Mesendoderm (in vitro differentiated cells): ENCODE measurements around the gene SUFU.

Experiments
- DNase-seq: peaks from one replicate; pipeline ENCODE4 v3.0.0; 2013
- H2AK5ac ChIP-seq: 2 replicates; pipeline ENCODE4 v1.6.1; 2013; ENCODE audit warnings: low read length, inconsistent platforms
- H2BK120ac ChIP-seq: 2 replicates; pipeline ENCODE4 v1.6.1; 2013; ENCODE audit warnings: low read depth, mild to moderate bottlenecking, low read length, moderate library complexity, mixed read lengths
- H2BK15ac ChIP-seq: replicated peaks from 2 replicates; pipeline ENCODE4 v1.6.1; 2013; ENCODE audit warnings: low read depth, mild to moderate bottlenecking, moderate library complexity
- H2BK5ac ChIP-seq: 2 replicates; pipeline ENCODE4 v1.6.1; 2013; ENCODE audit warnings: low read length, inconsistent platforms
- H3K18ac ChIP-seq: 2 replicates; pipeline ENCODE4 v1.6.1; 2013; ENCODE audit warnings: mild to moderate bottlenecking, low read length, mixed read lengths
- H3K23ac ChIP-seq: one replicate; pipeline ENCODE4 v1.6.1; 2013; ENCODE audit warnings: low read length
- H3K27ac ChIP-seq: 2 replicates; pipeline ENCODE4 v1.5.1; 2013; ENCODE audit warnings: low read depth, mild to moderate bottlenecking, inconsistent platforms, low read length, moderate library complexity
- H3K27me3 ChIP-seq: 2 replicates; pipeline ENCODE4 v1.6.1; 2013; ENCODE audit warnings: low read length, control low read depth, mild to moderate bottlenecking, inconsistent platforms; ENCODE audit not compliant: insufficient read depth, poor library complexity
- H3K36me3 ChIP-seq: 2 replicates; pipeline ENCODE4 v1.6.1; 2013; ENCODE audit warnings: low read length, inconsistent platforms; ENCODE audit not compliant: control insufficient read depth, insufficient read depth
- H3K4ac ChIP-seq: one replicate; pipeline ENCODE4 v1.6.1; 2013; ENCODE audit warnings: low read depth, mild to moderate bottlenecking, low read length, moderate library complexity
- H3K4me1 ChIP-seq: 2 replicates; pipeline ENCODE4 v1.6.1; 2013; ENCODE audit warnings: low read depth, low read length, inconsistent platforms; ENCODE audit not compliant: control insufficient read depth
- H3K4me2 ChIP-seq: 2 replicates; pipeline ENCODE4 v1.6.1; 2013; ENCODE audit warnings: low read length
- H3K4me3 ChIP-seq: 2 replicates; pipeline ENCODE4 v1.5.1; 2013; ENCODE audit warnings: mild to moderate bottlenecking, low read length
- H3K56ac ChIP-seq: one replicate; pipeline ENCODE4 v1.6.1; 2013; ENCODE audit warnings: low read length
- H3K79me1 ChIP-seq: 2 replicates; pipeline ENCODE4 v1.6.1; 2013; ENCODE audit warnings: low read length, inconsistent platforms
- H3K79me2 ChIP-seq: 2 replicates; pipeline ENCODE4 v1.6.1; 2013; ENCODE audit warnings: mild to moderate bottlenecking, low read length; ENCODE audit not compliant: control insufficient read depth, insufficient read depth
- H3K9ac ChIP-seq: 2 replicates; pipeline ENCODE4 v1.6.1; 2013; ENCODE audit warnings: low read length, inconsistent platforms
- H4K5ac ChIP-seq: one replicate; pipeline ENCODE4 v1.6.1; 2013; ENCODE audit warnings: low read length
- H4K8ac ChIP-seq: one replicate; pipeline ENCODE4 v1.6.1; 2013; ENCODE audit warnings: low read depth, mild to moderate bottlenecking, control low read depth, low read length, moderate library complexity
- WGBS: extraction: QIAGEN DNeasy Blood & Tissue Kit; methylation state at CpG from one replicate; pipeline ENCODE4 v1.1.7; 2013; ENCODE audit warnings: low lambda C conversion rate, missing lambda C conversion rate; ENCODE audit not compliant: insufficient coverage; ENCODE audit errors: extremely low coverage; 5-methylcytosine and 5-hydroxymethylcytosine counted together

Gene SUFU

DNA sequence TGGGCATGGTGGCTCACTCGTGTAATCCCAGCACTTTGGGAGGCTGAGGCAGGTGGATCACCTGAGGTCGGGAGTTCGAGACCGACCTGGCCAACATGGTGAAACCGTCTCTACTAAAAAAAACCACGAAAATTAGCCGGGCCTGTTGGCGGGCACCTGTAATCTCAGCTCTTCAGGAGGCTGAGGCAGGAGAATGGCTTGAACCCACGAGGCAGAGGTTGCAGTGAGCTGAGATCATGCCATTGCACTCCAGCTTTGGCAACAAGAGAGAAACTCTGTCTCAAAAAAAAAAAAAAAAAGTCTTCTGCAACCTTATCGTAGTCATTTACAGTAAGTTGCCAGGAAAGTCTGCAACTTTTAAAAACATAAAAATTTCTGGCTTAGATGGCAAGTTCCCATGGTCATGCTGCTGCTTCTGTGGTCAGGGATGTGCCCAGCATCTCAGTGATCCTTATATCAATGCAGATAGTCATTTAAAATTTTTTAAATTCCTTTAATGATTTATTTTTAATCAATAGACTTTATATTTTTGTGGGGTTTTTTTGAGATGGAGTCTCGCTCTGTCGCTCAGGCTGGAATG is 15.6 kb downstream of the SUFU start:
- Histone ChIP-seq H3K27me3 (no peaks in the 10 kb centered on the region), H3K18ac (no peak overlapping the region), H3K4me3 (no peak overlapping the region), H3K79me2 (no peaks in the 10 kb centered on the region), H3K4me2 (no peak overlapping the region), H2BK15ac (no peak overlapping the region), H3K27ac (no peak overlapping the region), H3K36me3 (no peaks in the 10 kb centered on the region), H3K4me1 (no peaks in the 10 kb centered on the region), H3K9ac (no peak overlapping the region), H3K56ac (no peak overlapping the region), H2BK5ac (no peak overlapping the region), H2AK5ac (no peak overlapping the region), H2BK120ac (no peak overlapping the region), H4K5ac (no peak overlapping the region), H3K23ac (no peak overlapping the region), H3K4ac (no peak overlapping the region), H3K79me1 (peaks cover 6% of the 10 kb centered on the region), H4K8ac (no peak overlapping the region)
- no CpG with 5 or more reads among the region's 12 CpGs for WGBS
- DNase-seq, result no peak

DNA sequence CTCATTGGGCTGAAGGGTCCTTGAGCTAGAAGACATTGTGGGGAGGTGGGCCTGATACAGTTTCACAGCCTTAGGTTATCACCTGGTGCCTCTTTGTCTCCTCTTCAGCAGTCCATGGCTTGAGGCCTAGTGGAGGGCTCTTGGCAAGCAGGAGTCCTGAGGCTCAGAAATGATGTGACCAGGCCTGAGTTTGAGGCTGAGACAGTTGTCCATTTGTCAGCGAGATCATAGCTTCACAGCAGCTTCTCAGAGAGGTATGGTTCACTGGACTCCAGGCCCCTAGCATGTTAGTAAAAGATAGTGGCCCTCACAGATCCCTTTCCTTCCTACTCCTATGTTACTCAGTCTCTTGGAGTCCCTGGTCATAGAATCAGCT is 19.1 kb downstream of the SUFU start:
- no peak overlapping the region for H4K8ac ChIP-seq
- H2BK5ac ChIP-seq, result no peak overlapping the region
- no peak overlapping the region for H3K4me3 ChIP-seq
- no peak overlapping the region for H2BK15ac ChIP-seq
- peak overlapping the region; percentile 90 for H3K23ac ChIP-seq
- no peak for DNase-seq
- H3K27me3 ChIP-seq, result no peaks in the 10 kb centered on the region
- no peak overlapping the region for H3K27ac ChIP-seq
- H2AK5ac ChIP-seq, result no peak overlapping the region
- no peak overlapping the region for H3K18ac ChIP-seq
- no peak overlapping the region for H3K4ac ChIP-seq
- H2BK120ac ChIP-seq, result no peak overlapping the region
- no peaks in the 10 kb centered on the region for H3K36me3 ChIP-seq
- H3K56ac ChIP-seq, result no peak overlapping the region
- no CpG with 5 or more reads among the region's 1 CpG for WGBS
- no peak overlapping the region for H3K4me2 ChIP-seq
- H3K9ac ChIP-seq, result no peak overlapping the region
- peaks cover 6% of the 10 kb centered on the region for H3K79me1 ChIP-seq
- H4K5ac ChIP-seq, result no peak overlapping the region
- no peaks in the 10 kb centered on the region for H3K79me2 ChIP-seq
- no peaks in the 10 kb centered on the region for H3K4me1 ChIP-seq

DNA sequence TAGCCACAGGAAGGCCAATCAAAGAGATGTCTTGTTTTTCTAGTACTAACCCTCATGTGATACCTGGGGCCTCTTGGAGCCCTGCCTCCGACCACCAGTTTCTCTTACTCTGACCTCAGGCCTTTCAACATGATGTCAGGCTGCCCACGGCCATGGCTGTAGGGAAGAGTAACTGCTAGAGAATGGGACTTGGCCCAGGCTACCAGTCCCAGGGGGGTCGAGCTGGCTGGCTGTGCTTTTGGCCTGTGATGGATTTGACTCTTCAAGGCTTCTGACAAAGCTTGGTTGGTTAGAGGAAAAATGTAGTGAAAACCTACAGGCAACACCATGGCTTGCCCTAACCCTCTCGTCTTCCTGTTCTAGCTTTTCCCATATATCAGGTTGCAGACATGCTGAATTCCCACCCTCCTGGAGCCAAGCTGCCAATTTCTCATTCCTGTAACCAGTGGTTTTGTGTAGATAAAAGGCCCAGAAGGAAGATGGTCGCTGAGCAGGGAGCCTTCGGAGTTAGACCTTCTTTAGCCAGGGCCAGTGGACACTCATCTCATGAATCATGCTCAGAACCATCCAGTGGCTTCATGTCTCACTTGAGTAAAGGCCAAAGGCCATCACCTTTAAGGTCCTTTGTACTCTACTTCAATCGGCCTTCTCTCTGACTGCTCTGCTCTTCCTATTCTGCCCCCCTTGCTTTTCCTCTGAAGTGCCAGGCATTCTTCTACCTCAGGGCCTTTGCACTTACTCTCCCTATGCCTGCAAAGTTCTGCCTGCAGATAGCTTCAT is 19.7 kb downstream of the SUFU start:
- Histone ChIP-seq H3K27ac (no peak overlapping the region), H4K8ac (no peak overlapping the region), H3K23ac (no peak overlapping the region), H3K9ac (no peak overlapping the region), H3K79me1 (peaks cover 6% of the 10 kb centered on the region), H3K18ac (no peak overlapping the region), H3K56ac (no peak overlapping the region), H3K79me2 (no peaks in the 10 kb centered on the region), H3K4me2 (no peak overlapping the region), H2AK5ac (no peak overlapping the region), H2BK120ac (no peak overlapping the region), H3K36me3 (no peaks in the 10 kb centered on the region), H4K5ac (no peak overlapping the region), H3K4me1 (no peaks in the 10 kb centered on the region), H2BK15ac (no peak overlapping the region), H3K4me3 (no peak overlapping the region), H2BK5ac (no peak overlapping the region), H3K4ac (no peak overlapping the region), H3K27me3 (no peaks in the 10 kb centered on the region)
- DNase-seq, result no peak
- WGBS, result no CpG with 5 or more reads among the region's 7 CpGs

DNA sequence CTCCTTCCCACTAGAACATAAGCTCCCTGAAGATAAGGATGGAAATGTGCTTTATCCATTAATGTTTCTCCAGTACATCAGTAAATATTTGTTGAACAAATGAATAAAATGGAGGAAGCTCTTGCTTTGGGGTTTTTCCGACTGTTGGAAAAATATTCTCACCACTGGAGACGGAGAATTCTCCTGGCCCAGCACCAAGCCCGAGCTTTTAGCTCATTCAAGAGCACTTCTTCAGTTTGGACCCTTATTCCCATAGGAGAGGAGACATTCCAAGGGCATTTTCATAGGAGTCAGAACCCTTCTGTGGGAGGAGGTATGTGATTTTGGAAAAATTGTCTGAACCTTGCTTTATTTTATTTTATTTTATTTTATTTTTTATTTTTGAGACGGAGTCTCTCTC is 21.0 kb downstream of the SUFU start:
- Histone ChIP-seq H4K8ac (no peak overlapping the region), H3K27me3 (no peaks in the 10 kb centered on the region), H3K79me1 (peaks cover 6% of the 10 kb centered on the region), H3K27ac (no peak overlapping the region), H3K79me2 (no peaks in the 10 kb centered on the region), H3K36me3 (no peaks in the 10 kb centered on the region), H2BK15ac (no peak overlapping the region), H3K56ac (no peak overlapping the region), H3K4me2 (no peak overlapping the region), H3K9ac (no peak overlapping the region), H4K5ac (no peak overlapping the region), H3K4ac (no peak overlapping the region), H3K18ac (no peak overlapping the region), H3K23ac (no peak overlapping the region), H2AK5ac (no peak overlapping the region), H2BK5ac (no peak overlapping the region), H2BK120ac (no peak overlapping the region), H3K4me1 (no peaks in the 10 kb centered on the region), H3K4me3 (no peak overlapping the region)
- no peak for DNase-seq
- WGBS, result no CpG with 5 or more reads among the region's 4 CpGs

DNA sequence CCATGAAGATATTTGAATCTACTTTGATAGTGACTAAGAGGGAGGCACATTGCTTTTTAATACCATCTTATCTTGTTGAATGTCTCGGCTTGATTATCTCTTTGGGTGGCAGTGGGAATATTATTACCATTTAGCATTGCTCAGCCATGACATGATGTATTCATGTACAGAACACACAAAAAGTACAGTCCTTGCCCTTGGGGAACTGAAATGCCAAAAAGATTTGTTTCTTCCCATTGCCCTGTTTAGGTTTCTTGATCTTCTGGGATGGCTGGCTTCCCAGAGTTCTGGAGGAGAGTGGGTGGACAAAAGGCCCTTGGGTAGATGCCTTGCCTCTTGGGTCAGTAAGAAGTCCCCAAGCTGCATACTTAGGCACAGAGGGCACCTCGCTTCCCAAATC is 23.8 kb downstream of the SUFU start:
- no peak overlapping the region for H2AK5ac ChIP-seq
- H3K36me3 ChIP-seq, result no peaks in the 10 kb centered on the region
- H3K79me2 ChIP-seq, result no peaks in the 10 kb centered on the region
- no peak overlapping the region for H3K4me2 ChIP-seq
- no peak overlapping the region for H2BK15ac ChIP-seq
- H2BK120ac ChIP-seq, result no peak overlapping the region
- H4K8ac ChIP-seq, result no peak overlapping the region
- no peak overlapping the region for H3K18ac ChIP-seq
- WGBS, result no CpG with 5 or more reads among the region's 2 CpGs
- H3K56ac ChIP-seq, result no peak overlapping the region
- H3K27me3 ChIP-seq, result no peaks in the 10 kb centered on the region
- no peak overlapping the region for H3K9ac ChIP-seq
- H3K23ac ChIP-seq, result no peak overlapping the region
- DNase-seq, result no peak
- H3K4me3 ChIP-seq, result no peak overlapping the region
- no peak overlapping the region for H3K27ac ChIP-seq
- H3K79me1 ChIP-seq, result peaks cover 3% of the 10 kb centered on the region
- H3K4me1 ChIP-seq, result no peaks in the 10 kb centered on the region
- H4K5ac ChIP-seq, result no peak overlapping the region
- H2BK5ac ChIP-seq, result no peak overlapping the region
- H3K4ac ChIP-seq, result no peak overlapping the region

DNA sequence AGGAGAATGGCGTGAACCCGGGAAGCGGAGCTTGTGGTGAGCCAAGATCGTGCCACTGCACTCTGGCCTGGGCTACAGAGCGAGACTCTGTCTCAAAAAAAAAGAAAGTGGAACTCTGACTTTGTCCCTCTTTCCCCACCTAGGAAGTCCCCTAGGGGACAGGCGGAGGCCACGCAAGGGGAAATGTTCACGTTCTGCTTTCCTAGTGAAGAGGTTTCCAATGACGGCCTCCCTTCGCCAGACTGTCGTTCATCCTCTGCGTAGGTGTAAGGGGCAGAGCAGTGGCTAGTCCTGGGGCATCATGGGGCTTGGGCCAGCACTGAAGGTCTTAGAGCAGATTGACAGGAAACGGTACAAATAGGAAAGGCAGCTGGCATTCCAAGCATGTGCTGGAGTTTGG is 30.6 kb downstream of the SUFU start:
- Histone ChIP-seq H3K23ac (no peak overlapping the region), H2BK120ac (no peak overlapping the region), H3K79me1 (no peaks in the 10 kb centered on the region), H3K27me3 (no peaks in the 10 kb centered on the region), H3K79me2 (no peaks in the 10 kb centered on the region), H3K36me3 (no peaks in the 10 kb centered on the region), H4K5ac (no peak overlapping the region), H2BK15ac (no peak overlapping the region), H3K9ac (no peak overlapping the region), H2AK5ac (no peak overlapping the region), H3K18ac (no peak overlapping the region), H2BK5ac (no peak overlapping the region), H3K4me1 (no peaks in the 10 kb centered on the region), H3K56ac (no peak overlapping the region), H4K8ac (no peak overlapping the region), H3K4ac (no peak overlapping the region), H3K27ac (no peak overlapping the region), H3K4me2 (no peak overlapping the region), H3K4me3 (no peak overlapping the region)
- no CpG with 5 or more reads among the region's 13 CpGs for WGBS
- no peak for DNase-seq
